H1 (cell line): ENCODE data around the gene SCNN1B. TPM values are rescaled to one million over a fixed set of nuclear protein-coding genes. Genes with fewer than 3 reads are reported as not detected.

Source experiments
- CTCF ChIA-PET: fragments of 300-600 bp; sonication (Branson Sonifier 250); formaldehyde crosslinking; loops from one replicate; lab custom pipeline; 2021; ENCODE audit not compliant: partially characterized antibody; lab: Charles Lee
- POLR2A ChIA-PET: fragments of 300-600 bp; sonication (Branson Sonifier 250); formaldehyde crosslinking; loops from one replicate; lab custom pipeline; 2021; ENCODE audit warnings: inconsistent platforms; ENCODE audit not compliant: partially characterized antibody; lab: Charles Lee
- DNase-seq, 2 experiments: peaks; one replicate each; pipeline versions ENCODE4 v3.0.0 to v3.0.0-alpha.2; 2010 to 2022; ENCODE audit warnings: low spot score in 2 of 2, low read depth in 1 of 2, mixed read lengths in 1 of 2
- FAIRE-seq: peaks from 2 replicates; lab custom pipeline; 2011; peaks lifted over from hg19 to GRCh38; lab: Jason Lieb, UNC
- H2AFZ ChIP-seq: 2 replicates; pipeline ENCODE4 v1.8.1; 2012; ENCODE audit warnings: low read length, inconsistent platforms
- H2AK5ac ChIP-seq: 2 replicates; pipeline ENCODE4 v1.6.1; 2013; ENCODE audit warnings: low read depth, low read length
- H2BK120ac ChIP-seq: replicated peaks from 2 replicates; pipeline ENCODE3; 2013; ENCODE audit warnings: low read depth, low read length, inconsistent platforms
- H2BK12ac ChIP-seq: 2 replicates; pipeline ENCODE4 v1.6.1; 2013; ENCODE audit warnings: low read depth, low read length
- H2BK15ac ChIP-seq: 2 replicates; pipeline ENCODE4 v1.6.1; 2013; ENCODE audit warnings: low read length
- H2BK20ac ChIP-seq: 2 replicates; pipeline ENCODE4 v1.6.1; 2013; ENCODE audit warnings: low read length
- H2BK5ac ChIP-seq: 2 replicates; pipeline ENCODE4 v1.6.1; 2013; ENCODE audit warnings: low read depth, low read length
- H3K14ac ChIP-seq: 2 replicates; pipeline ENCODE4 v1.6.1; 2013; ENCODE audit warnings: inconsistent platforms; ENCODE audit not compliant: insufficient read length
- H3K18ac ChIP-seq: 2 replicates; pipeline ENCODE4 v1.6.1; 2013; ENCODE audit warnings: low read length; ENCODE audit errors: extremely low read depth
- H3K23ac ChIP-seq: 2 replicates; pipeline ENCODE4 v1.6.1; 2013; ENCODE audit warnings: inconsistent platforms; ENCODE audit not compliant: insufficient read length
- H3K23me2 ChIP-seq: 2 replicates; pipeline ENCODE4 v1.6.1; 2013; ENCODE audit warnings: low read depth, low read length
- H3K27ac ChIP-seq: 2 replicates; pipeline ENCODE4 v1.6.1; 2011; ENCODE audit warnings: low read depth, low read length, inconsistent platforms
- H3K27me3 ChIP-seq, 4 experiments: replicated peaks in 1 of 4; 1 replicate in 1 of 4; 2 replicates in 3 of 4; pipeline versions ENCODE4 v1.6.1 to v1.8.1; 2011 to 2013; ENCODE audit warnings: low read length in 3 of 4, mild to moderate bottlenecking in 3 of 4, inconsistent platforms in 2 of 4, mixed read lengths in 2 of 4, moderate library complexity in 1 of 4; ENCODE audit not compliant: control insufficient read depth in 3 of 4, insufficient read depth in 3 of 4; ENCODE audit errors: extremely low read depth in 1 of 4
- H3K36me3 ChIP-seq, 4 experiments: 2 replicates each; pipeline versions ENCODE4 v1.6.1 to v1.8.1; 2011 to 2013; ENCODE audit warnings: mild to moderate bottlenecking in 4 of 4, low read length in 3 of 4, moderate library complexity in 2 of 4, control low read depth in 1 of 4, inconsistent platforms in 1 of 4; ENCODE audit not compliant: insufficient read depth in 4 of 4, control insufficient read depth in 2 of 4
- H3K4ac ChIP-seq: replicated peaks from 2 replicates; pipeline ENCODE3; 2013; ENCODE audit warnings: low read length, low read depth, mixed read lengths, inconsistent platforms; ENCODE audit not compliant: insufficient read length
- H3K4me1 ChIP-seq, 4 experiments: replicated peaks in 1 of 4; 1 replicate in 1 of 4; 2 replicates in 3 of 4; pipeline versions ENCODE4 v1.6.1 to v1.8.1; 2011 to 2013; ENCODE audit warnings: low read length in 3 of 4, inconsistent platforms in 2 of 4, mixed read lengths in 1 of 4; ENCODE audit not compliant: insufficient read depth in 4 of 4, control insufficient read depth in 3 of 4
- H3K4me2 ChIP-seq, 2 experiments: 2 replicates each; pipeline versions ENCODE4 v1.6.1 to v1.8.1; 2011 to 2013; ENCODE audit warnings: low read depth in 2 of 2, low read length in 2 of 2, control low read depth in 1 of 2, inconsistent platforms in 1 of 2, mild to moderate bottlenecking in 1 of 2; ENCODE audit not compliant: insufficient read depth in 1 of 2
- H3K4me3 ChIP-seq, 4 experiments: fragments of 200-600, 300-600 bp in 1 of 4; sonication (generic), shearing (Covaris generic), sonication (Bioruptor Twin) in 1 of 4; 2 replicates each; pipeline versions ENCODE4 v1.5.1 to v1.8.1; 2011 to 2016; ENCODE audit warnings: low read length in 4 of 4, low read depth in 3 of 4, control low read depth in 2 of 4, inconsistent platforms in 2 of 4, mild to moderate bottlenecking in 2 of 4, mixed read lengths in 1 of 4, moderate library complexity in 1 of 4; ENCODE audit not compliant: insufficient read depth in 2 of 4; ENCODE audit errors: extremely low read depth in 1 of 4
- H3K56ac ChIP-seq: replicated peaks from 2 replicates; pipeline ENCODE3; 2013; ENCODE audit warnings: low read depth, mild to moderate bottlenecking, mixed read lengths, low read length, inconsistent platforms; ENCODE audit not compliant: insufficient read length
- H3K79me1 ChIP-seq: 2 replicates; pipeline ENCODE4 v1.6.1; 2013; ENCODE audit warnings: low read depth, low read length, control low read depth
- H3K79me2 ChIP-seq, 2 experiments: 2 replicates each; pipeline versions ENCODE4 v1.6.1 to v1.8.1; 2012 to 2013; ENCODE audit warnings: low read length in 2 of 2, mild to moderate bottlenecking in 2 of 2, inconsistent platforms in 1 of 2; ENCODE audit not compliant: insufficient read depth in 2 of 2, control insufficient read depth in 1 of 2
- H3K9ac ChIP-seq, 4 experiments: replicated peaks in 1 of 4; 1 replicate in 1 of 4; 2 replicates in 3 of 4; pipeline versions ENCODE4 v1.6.1 to v1.8.1; 2011 to 2013; ENCODE audit warnings: low read depth in 3 of 4, low read length in 3 of 4, control low read depth in 2 of 4, mild to moderate bottlenecking in 2 of 4, moderate library complexity in 2 of 4, inconsistent platforms in 1 of 4; ENCODE audit errors: extremely low read depth in 1 of 4
- H3K9me3 ChIP-seq, 2 experiments: 2 replicates each; pipeline versions ENCODE4 v1.6.1 to v1.8.1; 2012 to 2013; ENCODE audit warnings: mild to moderate bottlenecking in 2 of 2, moderate library complexity in 2 of 2, control low read depth in 1 of 2, inconsistent platforms in 1 of 2, low read depth in 1 of 2, low read length in 1 of 2, mixed read lengths in 1 of 2; ENCODE audit not compliant: insufficient read depth in 2 of 2
- H4K20me1 ChIP-seq, 2 experiments: replicated peaks in 1 of 2; 2 replicates each; pipeline versions ENCODE3 to v1.8.1; 2011 to 2013; ENCODE audit warnings: inconsistent platforms in 2 of 2, low read length in 2 of 2, mild to moderate bottlenecking in 1 of 2; ENCODE audit not compliant: insufficient read depth in 2 of 2, control insufficient read depth in 1 of 2
- H4K5ac ChIP-seq: 2 replicates; pipeline ENCODE4 v1.6.1; 2013; ENCODE audit warnings: low read length, low read depth, mixed read lengths, inconsistent platforms; ENCODE audit not compliant: insufficient read length
- H4K8ac ChIP-seq: 2 replicates; pipeline ENCODE4 v1.8.0; 2013; ENCODE audit warnings: mild to moderate bottlenecking, moderate library complexity, low read length, inconsistent platforms; ENCODE audit not compliant: insufficient read depth; ENCODE audit errors: extremely low read depth
- H4K91ac ChIP-seq: replicated peaks from 2 replicates; pipeline ENCODE3; 2013; ENCODE audit warnings: low read length, mixed read lengths, inconsistent platforms; ENCODE audit not compliant: insufficient read length
- EP300 ChIP-seq, 2 experiments: IDR thresholded peaks; 1 replicate in 1 of 2; 2 replicates in 1 of 2; pipeline ENCODE4 v1.6.1; 2011 to 2012; ENCODE audit warnings: low read depth in 2 of 2, low read length in 2 of 2, mild to moderate bottlenecking in 2 of 2, borderline replicate concordance in 1 of 2, inconsistent platforms in 1 of 2, moderate library complexity in 1 of 2
- JUN ChIP-seq: IDR thresholded peaks from 2 replicates; pipeline ENCODE4 v1.6.1; 2011; ENCODE audit warnings: low read depth, mild to moderate bottlenecking, improper control_type of control experiment, low read length
- KDM1A ChIP-seq: fragments of 200-600, 300-600 bp; sonication (generic); IDR thresholded peaks from 2 replicates; pipeline ENCODE4 v1.7.1; 2016; ENCODE audit warnings: mild to moderate bottlenecking, low read length, borderline replicate concordance
- MAX ChIP-seq: IDR thresholded peaks from 2 replicates; pipeline ENCODE4 v1.6.1; 2012; ENCODE audit warnings: inconsistent platforms
- NANOG ChIP-seq: IDR thresholded peaks from 2 replicates; pipeline ENCODE4 v1.6.1; 2011; ENCODE audit warnings: low read length, low read depth, mild to moderate bottlenecking, inconsistent platforms; ENCODE audit not compliant: insufficient read depth, poor library complexity, severe bottlenecking
- RAD21 ChIP-seq, 2 experiments: IDR thresholded peaks in 1 of 2; conservative IDR thresholded peaks in 1 of 2; 2 replicates each; pipeline ENCODE4 v1.6.1; 2011; ENCODE audit warnings: low read depth in 2 of 2, low read length in 2 of 2, improper control_type of control experiment in 1 of 2, inconsistent platforms in 1 of 2, mild to moderate bottlenecking in 1 of 2, moderate library complexity in 1 of 2
- RFX5 ChIP-seq: IDR thresholded peaks from 2 replicates; pipeline ENCODE4 v1.6.1; 2011; ENCODE audit warnings: low read depth, low read length, improper control_type of control experiment, borderline replicate concordance
- SIN3A ChIP-seq, 2 experiments: IDR thresholded peaks in 1 of 2; conservative IDR thresholded peaks in 1 of 2; 2 replicates each; pipeline ENCODE4 v1.6.1; 2011 to 2012; ENCODE audit warnings: low read length in 2 of 2, improper control_type of control experiment in 1 of 2, low read depth in 1 of 2, mild to moderate bottlenecking in 1 of 2
- SIRT6 ChIP-seq: IDR thresholded peaks from one replicate; pipeline ENCODE4 v1.7.1; 2012; ENCODE audit warnings: low read length, inconsistent platforms
- SRF ChIP-seq: IDR thresholded peaks from 2 replicates; pipeline ENCODE4 v1.6.1; 2011; ENCODE audit warnings: mild to moderate bottlenecking, low read depth, low read length, moderate library complexity
- SUZ12 ChIP-seq: fragments of 200-600 bp; sonication (generic); IDR thresholded peaks from 2 replicates; pipeline ENCODE4 v1.6.1; 2012; ENCODE audit warnings: mild to moderate bottlenecking, inconsistent platforms, low read length, moderate library complexity, mixed read lengths
- TAF1 ChIP-seq: IDR thresholded peaks from 2 replicates; pipeline ENCODE4 v1.6.1; 2011; ENCODE audit warnings: mild to moderate bottlenecking, low read depth, low read length
- TCF12 ChIP-seq: IDR thresholded peaks from 2 replicates; pipeline ENCODE4 v1.6.1; 2011; ENCODE audit warnings: low read depth, mild to moderate bottlenecking, low read length
- YY1 ChIP-seq: IDR thresholded peaks from 2 replicates; pipeline ENCODE4 v1.6.1; 2011; ENCODE audit warnings: low read depth, mild to moderate bottlenecking, low read length
- WGBS, 2 experiments: shearing (Covaris generic) in 1 of 2; methylation state at CpG; one replicate each; pipeline versions ENCODE4 v1.1.6 to v1.1.7; 2013 to 2015; ENCODE audit warnings: low lambda C conversion rate in 2 of 2, mixed read lengths in 2 of 2, inconsistent platforms in 1 of 2, low coverage in 1 of 2, missing lambda C conversion rate in 1 of 2; ENCODE audit not compliant: insufficient replicate concordance in 2 of 2, insufficient coverage in 1 of 2, insufficient read length in 1 of 2; ENCODE audit errors: extremely low coverage in 1 of 2, missing lambda C conversion rate in 1 of 2; 5-methylcytosine and 5-hydroxymethylcytosine counted together
- polyA plus RNA-seq, 7 experiments: library from polyadenylated mRNA; depleted of rRNA in 3 of 7; stranded (reverse) in 5 of 7; unstranded in 2 of 7; fragments of >200 nt in 5 of 7; fragments of 200-250 nt in 2 of 7; gene quantifications; 1 replicate in 5 of 7; 2 replicates in 1 of 7; 4 replicates in 1 of 7; pipeline versions ENCODE4 v1.2.1 to v1.2.3, GENCODE V29; 2011 to 2013; ENCODE audit warnings: missing spikeins in 2 of 7, mixed read lengths in 2 of 7
- total RNA-seq: library from RNA; stranded (reverse); fragmentation: NEBNext Ultra II Directional; extraction: Animal tissue kit (Norgen Biotek cat#: 25700); gene quantifications from 2 replicates; pipeline ENCODE4 v1.2.1, GENCODE V29; 2021

The SCNN1B gene
- total and polyA plus RNA-seq, 2 of the 8 experiments (the other 6 are each of a cell fraction or from before 2014, with no cell fraction given) = 0.20 to 0.95 TPM

GRCh38 chr16:23356941-23357340, 54.8 kb downstream of the SCNN1B start:
- Histone ChIP-seq H2BK20ac (no peak overlapping the region), H2AK5ac (no peak overlapping the region), H2AFZ (no peak overlapping the region), H4K5ac (no peak overlapping the region), H3K4me3 (no peak overlapping the region), H3K4ac (no peak overlapping the region), H3K4me2 (no peak overlapping the region), H3K79me2 (no peaks in the 10 kb centered on the region), H4K91ac (no peak overlapping the region), H3K56ac (no peak overlapping the region), H2BK120ac (no peak overlapping the region), H3K23ac (no peak overlapping the region), H3K27ac (no peak overlapping the region), H3K36me3 (no peaks in the 10 kb centered on the region), H3K18ac (no peak overlapping the region), H3K14ac (no peak overlapping the region), H2BK12ac (no peak overlapping the region), H3K79me1 (no peaks in the 10 kb centered on the region), H2BK15ac (no peak overlapping the region), H2BK5ac (no peak overlapping the region), H3K9me3 (no peaks in the 10 kb centered on the region), H3K4me1 (no peaks in the 10 kb centered on the region; a peak in 1 of 7 replicates), H3K9ac (no peak overlapping the region), H3K27me3 (no peaks in the 10 kb centered on the region), H4K8ac (no peak overlapping the region), H3K23me2 (no peaks in the 10 kb centered on the region), H4K20me1 (no peaks in the 10 kb centered on the region)
- POLR2A ChIA-PET = interaction anchor here (0.7 kb wide), 1 partner anchor 9 kb away, joined by 3 read pairs; no protein-coding TSS in a partner anchor
- WGBS, 2 experiments = 93% methylated on average over 6 of the region's 7 CpGs; no CpG with 5 or more reads in 1 of the 2 experiments
- FAIRE-seq (no peak), DNase-seq (no peak)
- CTCF ChIA-PET = interaction anchor here (0.6 to 3.7 kb wide), 4 partner anchors 8 to 79 kb away, joined by 3 to 18 read pairs (median 5); no protein-coding TSS in a partner anchor
- TF ChIP-seq SIRT6 (no peak), TAF1 (no peak), SRF (no peak), KDM1A (no peak), TCF12 (no peak), RAD21 (IDR thresholded peaks at IDR 0.05 in 1 of 2, conservative IDR thresholded peaks at IDR 0.05 in 1 of 2; ENCODE audit: low read depth in 2 of 2, low read length in 2 of 2) (no peak), RFX5 (no peak), SIN3A (conservative IDR thresholded peaks at IDR 0.05 in 1 of 2, IDR thresholded peaks at IDR 0.05 in 1 of 2; ENCODE audit: low read depth in 1 of 2, low read length in 2 of 2) (no peak), YY1 (no peak), JUN (no peak), MAX (no peak), SUZ12 (no peak), EP300 (IDR thresholded peaks at IDR 0.05; ENCODE audit: borderline replicate concordance in 1 of 2, low read depth in 2 of 2, low read length in 2 of 2) (no peak), NANOG (no peak)
